ENCODE results near the gene BBS4.

Gene BBS4

GRCh38 chr15:72766025-72766424, 80.0 kb downstream of the BBS4 start:
- no peak for DNase-seq

GRCh38 chr15:72766780-72767179, 80.8 kb downstream of the BBS4 start:
- DNase-seq = no peak

- DNase-seq = no peak
Observed at GRCh38 chr15:72770673-72771328, 84.8 kb downstream of the BBS4 start.

GRCh38 chr15:72771329-72771725, 85.3 kb downstream of the BBS4 start:
- DNase-seq = no peak

DNA sequence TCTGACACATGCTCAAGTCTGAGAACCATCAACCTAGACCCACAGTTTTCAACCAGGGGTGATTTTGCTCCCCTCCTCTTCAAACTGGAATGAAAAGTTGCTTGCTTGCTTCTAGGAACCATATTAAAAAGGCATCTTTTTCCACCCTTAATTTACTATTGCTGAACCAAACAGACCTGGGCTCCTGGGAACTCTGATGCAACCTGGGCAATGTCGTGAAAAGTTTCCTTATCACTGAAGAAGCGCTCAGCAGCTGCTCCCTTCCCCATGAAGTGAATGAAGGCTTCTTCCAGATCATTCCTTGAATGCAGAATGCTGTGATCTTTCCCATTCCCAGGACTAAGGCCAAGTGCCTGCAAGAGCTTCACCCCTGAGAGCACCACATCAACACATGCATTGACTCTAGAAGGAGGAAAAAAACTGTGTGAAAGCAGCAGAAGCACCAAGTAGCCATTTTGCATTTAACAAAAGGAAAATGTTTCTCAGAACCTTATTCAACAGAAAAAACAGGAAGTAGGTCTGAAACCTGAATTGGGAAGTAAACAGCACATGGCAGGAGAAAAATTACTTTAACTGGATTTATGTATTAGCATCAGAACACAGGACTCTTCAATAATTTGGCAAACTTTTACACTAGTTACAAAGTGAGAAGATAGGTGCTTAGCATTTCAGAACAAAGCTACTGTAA, 88.8 kb downstream of the BBS4 start:
- no peak for DNase-seq

- no peak for DNase-seq
Observed at GRCh38 chr15:72778796-72779195, 92.8 kb downstream of the BBS4 start.

GRCh38 chr15:72781631-72782030, 95.6 kb downstream of the BBS4 start:
- DNase-seq = no peak

DNA sequence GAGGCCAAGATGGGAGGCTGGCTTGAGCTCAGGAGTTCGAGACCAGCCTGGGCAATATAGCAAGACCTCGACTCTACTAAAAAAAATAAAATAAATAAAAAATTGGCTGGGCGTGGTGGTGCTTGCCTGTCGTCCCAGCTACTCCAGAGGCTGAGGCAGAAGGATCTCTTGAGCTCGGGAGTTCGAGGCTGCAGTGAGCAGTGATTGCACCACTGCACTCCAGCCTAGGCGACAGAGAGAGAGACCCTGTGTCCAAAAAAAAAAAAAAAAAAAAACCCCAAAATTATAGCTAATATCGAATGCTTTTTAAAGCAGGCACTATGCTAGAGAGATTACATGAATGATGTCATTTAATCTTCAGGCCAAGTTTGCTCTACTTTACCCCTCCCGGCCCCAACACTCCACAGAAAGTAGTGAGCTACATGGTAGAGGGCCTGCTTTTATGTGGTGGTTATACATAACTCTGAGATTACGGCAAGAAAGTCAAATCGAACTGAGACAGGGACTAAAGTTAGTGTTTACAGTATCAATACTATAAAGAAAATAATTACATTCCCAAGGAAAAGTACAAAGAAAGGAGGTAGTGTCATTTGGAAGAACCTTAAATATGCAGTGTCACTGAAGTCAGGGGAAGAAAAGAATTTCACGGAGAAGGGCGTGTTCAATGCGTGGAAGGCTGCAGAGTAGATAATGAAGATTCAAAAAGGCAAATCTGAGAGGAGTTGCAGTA, 96.4 kb downstream of the BBS4 start:
- DNase-seq = no peak

DNA sequence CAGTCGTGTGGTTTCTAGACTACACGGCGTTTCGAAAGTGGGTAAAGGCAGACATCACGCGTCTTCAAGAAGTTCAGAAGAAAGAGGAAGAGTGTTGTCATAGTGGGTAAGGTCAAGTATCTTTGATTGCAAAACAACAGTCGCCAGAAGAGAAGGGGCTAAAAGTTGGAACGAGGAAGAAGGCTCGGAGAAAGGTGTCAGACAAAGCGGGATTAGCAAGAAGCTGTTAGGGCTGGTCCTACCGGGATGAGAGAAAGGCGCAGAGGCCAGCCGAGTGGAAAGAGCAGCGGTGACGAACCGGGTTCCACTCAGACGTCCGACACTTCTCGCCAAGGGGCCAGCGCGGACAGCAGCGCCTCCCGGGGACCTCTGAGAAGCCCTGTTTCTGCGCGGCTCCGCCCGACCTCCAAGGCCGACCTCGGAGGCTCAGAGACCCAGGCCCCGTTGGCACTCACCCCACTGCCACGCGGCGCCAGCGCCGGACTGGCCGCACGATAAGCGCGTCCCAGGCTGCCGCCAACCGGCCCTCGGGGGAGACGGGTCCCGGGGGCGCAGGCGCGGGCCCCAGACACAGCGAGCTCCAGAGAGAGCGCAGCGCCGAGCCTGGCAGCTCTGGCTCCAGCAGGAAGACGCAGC, 97.1 kb downstream of the BBS4 start:
- DNase-seq = peak; percentile 47

DNA sequence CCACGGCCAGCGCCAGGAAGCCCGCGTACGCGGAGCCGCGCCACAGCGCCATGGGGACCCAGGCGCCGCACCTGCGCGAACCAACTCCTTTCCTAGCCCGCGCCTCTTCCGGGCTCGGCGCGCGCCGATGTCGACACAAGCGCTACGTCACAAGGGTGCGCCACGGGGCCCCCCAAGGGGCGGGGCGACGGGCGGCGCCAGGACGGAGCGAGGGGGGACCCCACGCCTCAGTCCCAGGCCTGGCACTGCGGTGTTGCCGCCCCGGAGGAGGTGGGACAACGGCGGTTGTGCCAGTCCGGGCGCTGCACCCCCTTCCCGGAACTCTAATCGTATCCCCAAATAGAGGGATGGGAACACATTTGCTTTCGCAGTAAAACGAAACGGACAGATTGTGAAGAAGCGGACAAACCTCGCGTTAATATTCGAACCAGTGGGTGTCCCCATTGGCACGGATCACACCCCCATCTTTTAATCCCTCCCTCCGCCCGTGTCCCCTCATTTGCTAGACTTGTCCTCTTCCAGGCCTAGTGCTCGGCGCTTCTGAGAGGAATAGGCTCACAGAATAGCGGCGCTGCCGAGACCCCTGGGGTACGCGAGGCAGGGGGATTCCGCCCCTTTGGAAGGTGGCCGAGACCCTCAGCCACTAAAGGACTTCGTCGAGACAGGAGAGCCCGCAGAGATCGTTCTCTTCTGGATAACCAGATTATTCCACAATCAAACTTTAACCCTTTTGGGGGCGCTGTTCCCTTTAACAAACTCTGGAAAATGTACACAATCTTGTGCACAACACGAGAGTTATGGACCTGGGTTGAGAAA, 97.8 kb downstream of the BBS4 start, which contains the start of gene ADPGK:
Gene ADPGK, minus strand, starts transcription at position 119 of the 816 bp plus-strand sequence. Its CDS starts 67 bp downstream, at position 52.
- peak; percentile 94 for DNase-seq

DNA sequence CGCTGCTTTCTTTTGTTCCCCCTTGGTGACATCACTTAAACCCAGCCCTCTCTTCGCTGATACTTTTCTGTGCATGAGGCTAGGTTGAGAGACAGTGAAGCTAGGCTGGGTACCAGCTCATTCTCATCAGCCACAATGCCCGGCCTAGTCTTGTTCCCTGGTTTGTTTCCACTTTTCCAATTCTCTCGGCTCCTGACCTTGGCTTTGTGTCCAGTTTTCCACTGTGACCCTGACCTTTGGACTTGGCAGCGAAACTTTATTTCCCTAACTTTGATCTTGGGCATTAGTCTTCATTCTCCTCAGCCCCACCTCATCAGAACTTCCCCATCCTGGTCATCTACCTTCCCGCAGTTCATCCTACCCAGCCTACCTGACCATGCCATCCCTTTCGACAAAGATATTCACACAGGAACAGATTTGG, 98.5 kb downstream of the BBS4 start:
- DNase-seq = no peak

- DNase-seq = peak; percentile 62
Observed at GRCh38 chr15:72785432-72785831, 99.4 kb downstream of the BBS4 start.

DNA sequence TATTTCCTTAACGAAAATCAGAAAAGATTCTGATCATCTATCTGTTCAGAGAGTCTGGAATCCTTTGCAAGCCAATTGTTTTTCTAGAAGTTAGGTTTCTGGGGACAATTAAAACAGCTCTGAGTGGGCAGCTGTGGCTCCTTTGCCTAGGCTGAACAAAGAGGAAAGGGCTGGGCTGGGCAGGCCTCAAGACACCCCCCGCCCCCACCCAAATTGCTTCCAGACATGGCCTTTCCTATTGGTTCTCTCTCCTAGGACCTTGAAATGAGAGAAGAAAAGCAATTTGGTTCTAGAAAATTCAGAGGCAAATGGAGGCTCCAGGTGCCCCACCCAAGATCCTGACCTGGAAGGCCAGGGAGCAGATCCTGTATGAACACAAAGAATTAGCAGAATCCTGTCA, 99.8 kb downstream of the BBS4 start:
- no peak for DNase-seq

- no peak for DNase-seq
Observed at GRCh38 chr15:72786242-72786641, 100.2 kb downstream of the BBS4 start.

GRCh38 chr15:72786676-72787345, 100.8 kb downstream of the BBS4 start:
- DNase-seq = no peak

DNA sequence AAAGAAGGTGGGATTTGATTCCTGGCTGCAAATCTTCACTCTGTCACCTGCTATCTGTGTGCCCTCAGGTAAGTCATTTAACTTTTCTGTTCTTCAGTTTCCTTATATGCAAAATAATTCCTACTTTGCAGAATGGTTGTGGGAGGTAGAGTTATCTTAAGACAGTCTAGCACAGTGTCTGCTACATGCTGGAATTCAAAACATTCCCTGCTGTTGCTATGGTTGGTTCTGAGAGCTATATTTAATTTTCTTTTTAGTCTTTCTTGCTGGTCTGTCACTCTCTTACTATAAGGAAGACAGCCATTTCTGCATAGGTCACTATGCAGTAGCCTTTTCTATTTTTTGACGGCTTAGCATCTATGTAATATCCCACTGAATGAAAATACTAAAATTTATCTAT, 101.5 kb downstream of the BBS4 start:
- no peak for DNase-seq
